K562 (cell line): ENCODE data around the gene THADA. TPM values are rescaled to one million over a fixed set of nuclear protein-coding genes. Genes with fewer than 3 reads are reported as not detected.

Source experiments
- EP400 ChIP-seq: fragments of 450-650 bp; IDR thresholded peaks from 2 replicates; pipeline ENCODE4 v1.6.1; 2017; ENCODE audit warnings: antibody characterized with exemption, mild to moderate bottlenecking, moderate library complexity
- GATAD2A ChIP-seq: fragments of 450-650 bp; IDR thresholded peaks from 2 replicates; pipeline ENCODE4 v1.6.1; 2017
- JUN ChIP-seq, 2 experiments: sonication (generic) in 1 of 2; formaldehyde crosslinking in 1 of 2; IDR thresholded peaks; 2 replicates each; pipeline versions ENCODE4 v1.6.1 to v1.8.0; 2012 to 2022; ENCODE audit warnings: borderline replicate concordance in 2 of 2, mild to moderate bottlenecking in 2 of 2, improper control_type of control experiment in 1 of 2, low read depth in 1 of 2, low read length in 1 of 2, missing genetic modification reagents in 1 of 2
- MTA1 ChIP-seq: fragments of 450-650 bp; IDR thresholded peaks from 2 replicates; pipeline ENCODE4 v1.6.1; 2017; ENCODE audit warnings: borderline replicate concordance
- OTX1 ChIP-seq: fragments of 450-650 bp; formaldehyde crosslinking; IDR thresholded peaks from 2 replicates; pipeline ENCODE4 v1.4.0; 2022; ENCODE audit warnings: mild to moderate bottlenecking
- RBBP5 ChIP-seq: fragments of 200-600 bp; sonication (generic); IDR thresholded peaks from 2 replicates; pipeline ENCODE4 v1.6.1; 2012; ENCODE audit warnings: borderline replicate concordance, mild to moderate bottlenecking, low read length, control low read depth, inconsistent platforms; ENCODE audit not compliant: insufficient read depth, poor library complexity, severe bottlenecking
- RCOR1 ChIP-seq, 2 experiments: IDR thresholded peaks; 2 replicates each; pipeline ENCODE4 v1.6.1; 2012; ENCODE audit warnings: low read depth in 2 of 2, low read length in 2 of 2, borderline replicate concordance in 1 of 2, improper control_type of control experiment in 1 of 2
- SMAD3 ChIP-seq: fragments of 450-650 bp; formaldehyde crosslinking; conservative IDR thresholded peaks from 2 replicates; pipeline ENCODE4 v1.4.0; 2020; ENCODE audit warnings: mild to moderate bottlenecking
- SMARCA5 ChIP-seq: fragments of 450-650 bp; IDR thresholded peaks from 2 replicates; pipeline ENCODE4 v1.6.1; 2016
- SMARCE1 ChIP-seq: fragments of 450-650 bp; IDR thresholded peaks from 2 replicates; pipeline ENCODE4 v1.7.1; 2016; ENCODE audit warnings: mild to moderate bottlenecking
- TSC22D4 ChIP-seq: fragments of 450-650 bp; IDR thresholded peaks from 2 replicates; pipeline ENCODE4 v1.6.1; 2016; ENCODE audit warnings: missing genetic modification characterization, missing biosample characterization, control low read depth
- ZNF79 ChIP-seq: fragments of 250-450 bp; sonication (Bioruptor Pico); IDR thresholded peaks from 2 replicates; pipeline ENCODE4 v1.4.0; 2020; ENCODE audit warnings: low read depth, mild to moderate bottlenecking, moderate library complexity
- polyA plus RNA-seq, 8 experiments: library from polyadenylated mRNA; depleted of rRNA in 4 of 8; stranded (reverse) in 5 of 8; unstranded in 3 of 8; fragments of >200 nt; fragmentation: Nextera tagmentation in 2 of 8; fragmentation: Illumina TruSeq in 1 of 8; extraction: Ambion mirVana in 2 of 8; extraction: Trizol in 1 of 8; gene quantifications; 2 replicates each; pipeline versions ENCODE4 v1.2.1 to v1.2.3, GENCODE V29; 2011 to 2014; ENCODE audit warnings: inconsistent platforms in 1 of 8, missing spikeins in 1 of 8
- total RNA-seq, 7 experiments: library from RNA; depleted of rRNA in 6 of 7; stranded (reverse); fragments of >200 nt in 6 of 7; fragmentation: Illumina TruSeq in 2 of 7; extraction: Trizol in 2 of 7; gene quantifications; 2 replicates each; pipeline versions ENCODE4 v1.2.1 to v1.2.3, GENCODE V29; 2011 to 2021; ENCODE audit warnings: low replicate concordance in 1 of 7
- TF ChIP-seq, protein P1 (sequence below): sonication (generic); formaldehyde crosslinking; IDR thresholded peaks from 2 replicates; pipeline ENCODE4 v1.8.1; 2023; ENCODE audit warnings: mild to moderate bottlenecking, missing genetic modification reagents
- TF ChIP-seq, protein P2 (sequence below): fragments of 450-650 bp; IDR thresholded peaks from 2 replicates; pipeline ENCODE4 v1.6.1; 2016; ENCODE audit warnings: mild to moderate bottlenecking, moderate library complexity

THADA gene
- total and polyA plus RNA-seq, 9 of the 15 experiments (the other 6 are each of a cell fraction or from before 2014, with no cell fraction given) = 17.8 to 34.7 (median 31.9) TPM

DNA sequence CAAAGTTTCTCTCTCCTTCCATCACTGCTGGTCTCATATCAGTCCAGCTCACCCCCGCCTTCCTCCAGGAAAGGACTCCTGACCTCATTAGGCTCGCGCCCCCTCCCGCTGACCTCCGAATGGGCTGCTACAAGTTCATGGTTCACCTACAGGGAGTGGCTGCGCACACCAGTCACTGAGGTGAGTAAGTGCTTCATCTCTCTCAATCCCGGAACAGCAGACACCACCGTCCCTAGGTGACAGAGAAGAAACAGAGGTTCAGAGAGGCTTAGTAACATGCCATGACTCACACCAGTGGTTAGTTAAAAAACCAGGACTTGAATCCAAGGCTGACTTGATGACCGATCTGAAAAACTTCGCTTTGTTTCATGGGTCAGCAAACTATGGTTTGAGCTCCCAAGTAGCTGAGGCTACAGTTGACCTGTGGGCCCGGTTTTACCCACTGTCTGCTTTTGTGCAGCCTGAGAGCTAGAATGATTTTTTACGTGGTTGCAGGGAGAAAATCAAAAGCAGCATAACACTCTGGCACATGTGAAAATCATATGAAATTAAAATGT is 411.4 kb downstream of the THADA start (continued):
- TF ChIP-seq SMARCA5 (peak; percentile 59; the same call in 1 of the 2 replicates), EP400 (peak; percentile 25; the same call in 1 of the 2 replicates), SMAD3 (CRISPR knock-in tag) (no peak), SMARCE1 (peak; percentile 38; the same call in 1 of the 2 replicates), ZNF79 (CRISPR knock-in tag) (no peak), TSC22D4 (tag) (no peak), JUN (IDR thresholded peaks at IDR 0.05; ENCODE audit: borderline replicate concordance, low read depth, low read length) (peak; percentile 23; the same call in 1 of the 2 replicates), JUN (CRISPR knock-in tag; IDR thresholded peaks at IDR 0.05; ENCODE audit: borderline replicate concordance) (peak; percentile 62; the same call in 1 of the 2 replicates), RBBP5 (no peak), OTX1 (CRISPR knock-in tag) (no peak), RCOR1 (IDR thresholded peaks at IDR 0.05; ENCODE audit: borderline replicate concordance in 1 of 2, low read depth in 2 of 2, low read length in 2 of 2) (peak in 1 of 2 experiments; percentile 56; a peak in 1 of 4 replicates), GATAD2A (0 out of 2 replicates have a peak, but pooled peaks have one; percentile 52), MTA1 (peak; percentile 74)
- TF ChIP-seq, protein P1, sequence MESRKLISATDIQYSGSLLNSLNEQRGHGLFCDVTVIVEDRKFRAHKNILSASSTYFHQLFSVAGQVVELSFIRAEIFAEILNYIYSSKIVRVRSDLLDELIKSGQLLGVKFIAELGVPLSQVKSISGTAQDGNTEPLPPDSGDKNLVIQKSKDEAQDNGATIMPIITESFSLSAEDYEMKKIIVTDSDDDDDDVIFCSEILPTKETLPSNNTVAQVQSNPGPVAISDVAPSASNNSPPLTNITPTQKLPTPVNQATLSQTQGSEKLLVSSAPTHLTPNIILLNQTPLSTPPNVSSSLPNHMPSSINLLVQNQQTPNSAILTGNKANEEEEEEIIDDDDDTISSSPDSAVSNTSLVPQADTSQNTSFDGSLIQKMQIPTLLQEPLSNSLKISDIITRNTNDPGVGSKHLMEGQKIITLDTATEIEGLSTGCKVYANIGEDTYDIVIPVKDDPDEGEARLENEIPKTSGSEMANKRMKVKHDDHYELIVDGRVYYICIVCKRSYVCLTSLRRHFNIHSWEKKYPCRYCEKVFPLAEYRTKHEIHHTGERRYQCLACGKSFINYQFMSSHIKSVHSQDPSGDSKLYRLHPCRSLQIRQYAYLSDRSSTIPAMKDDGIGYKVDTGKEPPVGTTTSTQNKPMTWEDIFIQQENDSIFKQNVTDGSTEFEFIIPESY (CRISPR knock-in tag) = no peak
- TF ChIP-seq, protein P2, sequence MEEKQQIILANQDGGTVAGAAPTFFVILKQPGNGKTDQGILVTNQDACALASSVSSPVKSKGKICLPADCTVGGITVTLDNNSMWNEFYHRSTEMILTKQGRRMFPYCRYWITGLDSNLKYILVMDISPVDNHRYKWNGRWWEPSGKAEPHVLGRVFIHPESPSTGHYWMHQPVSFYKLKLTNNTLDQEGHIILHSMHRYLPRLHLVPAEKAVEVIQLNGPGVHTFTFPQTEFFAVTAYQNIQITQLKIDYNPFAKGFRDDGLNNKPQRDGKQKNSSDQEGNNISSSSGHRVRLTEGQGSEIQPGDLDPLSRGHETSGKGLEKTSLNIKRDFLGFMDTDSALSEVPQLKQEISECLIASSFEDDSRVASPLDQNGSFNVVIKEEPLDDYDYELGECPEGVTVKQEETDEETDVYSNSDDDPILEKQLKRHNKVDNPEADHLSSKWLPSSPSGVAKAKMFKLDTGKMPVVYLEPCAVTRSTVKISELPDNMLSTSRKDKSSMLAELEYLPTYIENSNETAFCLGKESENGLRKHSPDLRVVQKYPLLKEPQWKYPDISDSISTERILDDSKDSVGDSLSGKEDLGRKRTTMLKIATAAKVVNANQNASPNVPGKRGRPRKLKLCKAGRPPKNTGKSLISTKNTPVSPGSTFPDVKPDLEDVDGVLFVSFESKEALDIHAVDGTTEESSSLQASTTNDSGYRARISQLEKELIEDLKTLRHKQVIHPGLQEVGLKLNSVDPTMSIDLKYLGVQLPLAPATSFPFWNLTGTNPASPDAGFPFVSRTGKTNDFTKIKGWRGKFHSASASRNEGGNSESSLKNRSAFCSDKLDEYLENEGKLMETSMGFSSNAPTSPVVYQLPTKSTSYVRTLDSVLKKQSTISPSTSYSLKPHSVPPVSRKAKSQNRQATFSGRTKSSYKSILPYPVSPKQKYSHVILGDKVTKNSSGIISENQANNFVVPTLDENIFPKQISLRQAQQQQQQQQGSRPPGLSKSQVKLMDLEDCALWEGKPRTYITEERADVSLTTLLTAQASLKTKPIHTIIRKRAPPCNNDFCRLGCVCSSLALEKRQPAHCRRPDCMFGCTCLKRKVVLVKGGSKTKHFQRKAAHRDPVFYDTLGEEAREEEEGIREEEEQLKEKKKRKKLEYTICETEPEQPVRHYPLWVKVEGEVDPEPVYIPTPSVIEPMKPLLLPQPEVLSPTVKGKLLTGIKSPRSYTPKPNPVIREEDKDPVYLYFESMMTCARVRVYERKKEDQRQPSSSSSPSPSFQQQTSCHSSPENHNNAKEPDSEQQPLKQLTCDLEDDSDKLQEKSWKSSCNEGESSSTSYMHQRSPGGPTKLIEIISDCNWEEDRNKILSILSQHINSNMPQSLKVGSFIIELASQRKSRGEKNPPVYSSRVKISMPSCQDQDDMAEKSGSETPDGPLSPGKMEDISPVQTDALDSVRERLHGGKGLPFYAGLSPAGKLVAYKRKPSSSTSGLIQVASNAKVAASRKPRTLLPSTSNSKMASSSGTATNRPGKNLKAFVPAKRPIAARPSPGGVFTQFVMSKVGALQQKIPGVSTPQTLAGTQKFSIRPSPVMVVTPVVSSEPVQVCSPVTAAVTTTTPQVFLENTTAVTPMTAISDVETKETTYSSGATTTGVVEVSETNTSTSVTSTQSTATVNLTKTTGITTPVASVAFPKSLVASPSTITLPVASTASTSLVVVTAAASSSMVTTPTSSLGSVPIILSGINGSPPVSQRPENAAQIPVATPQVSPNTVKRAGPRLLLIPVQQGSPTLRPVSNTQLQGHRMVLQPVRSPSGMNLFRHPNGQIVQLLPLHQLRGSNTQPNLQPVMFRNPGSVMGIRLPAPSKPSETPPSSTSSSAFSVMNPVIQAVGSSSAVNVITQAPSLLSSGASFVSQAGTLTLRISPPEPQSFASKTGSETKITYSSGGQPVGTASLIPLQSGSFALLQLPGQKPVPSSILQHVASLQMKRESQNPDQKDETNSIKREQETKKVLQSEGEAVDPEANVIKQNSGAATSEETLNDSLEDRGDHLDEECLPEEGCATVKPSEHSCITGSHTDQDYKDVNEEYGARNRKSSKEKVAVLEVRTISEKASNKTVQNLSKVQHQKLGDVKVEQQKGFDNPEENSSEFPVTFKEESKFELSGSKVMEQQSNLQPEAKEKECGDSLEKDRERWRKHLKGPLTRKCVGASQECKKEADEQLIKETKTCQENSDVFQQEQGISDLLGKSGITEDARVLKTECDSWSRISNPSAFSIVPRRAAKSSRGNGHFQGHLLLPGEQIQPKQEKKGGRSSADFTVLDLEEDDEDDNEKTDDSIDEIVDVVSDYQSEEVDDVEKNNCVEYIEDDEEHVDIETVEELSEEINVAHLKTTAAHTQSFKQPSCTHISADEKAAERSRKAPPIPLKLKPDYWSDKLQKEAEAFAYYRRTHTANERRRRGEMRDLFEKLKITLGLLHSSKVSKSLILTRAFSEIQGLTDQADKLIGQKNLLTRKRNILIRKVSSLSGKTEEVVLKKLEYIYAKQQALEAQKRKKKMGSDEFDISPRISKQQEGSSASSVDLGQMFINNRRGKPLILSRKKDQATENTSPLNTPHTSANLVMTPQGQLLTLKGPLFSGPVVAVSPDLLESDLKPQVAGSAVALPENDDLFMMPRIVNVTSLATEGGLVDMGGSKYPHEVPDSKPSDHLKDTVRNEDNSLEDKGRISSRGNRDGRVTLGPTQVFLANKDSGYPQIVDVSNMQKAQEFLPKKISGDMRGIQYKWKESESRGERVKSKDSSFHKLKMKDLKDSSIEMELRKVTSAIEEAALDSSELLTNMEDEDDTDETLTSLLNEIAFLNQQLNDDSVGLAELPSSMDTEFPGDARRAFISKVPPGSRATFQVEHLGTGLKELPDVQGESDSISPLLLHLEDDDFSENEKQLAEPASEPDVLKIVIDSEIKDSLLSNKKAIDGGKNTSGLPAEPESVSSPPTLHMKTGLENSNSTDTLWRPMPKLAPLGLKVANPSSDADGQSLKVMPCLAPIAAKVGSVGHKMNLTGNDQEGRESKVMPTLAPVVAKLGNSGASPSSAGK = no peak
